HTR-8/SVneo (cell line): ENCODE results near the gene GAPVD1.
A peak's percentile ranks its signal among the peaks of the same experiment; 100 is the strongest.
"Not testable (repeated sequence)": the region's sequence is repeated elsewhere in the genome, so short reads cannot be mapped to it uniquely, and the experiment has no call there.

ENCODE experiments used
- DNase-seq: peaks from one replicate; pipeline ENCODE4 v3.0.0; 2011; ENCODE audit warnings: low spot score, mixed read lengths; ENCODE audit not compliant: insufficient read length
- FAIRE-seq: peaks from 2 replicates; lab custom pipeline; 2011; peaks lifted over from hg19 to GRCh38; lab: Jason Lieb, UNC

Gene GAPVD1, protein sequence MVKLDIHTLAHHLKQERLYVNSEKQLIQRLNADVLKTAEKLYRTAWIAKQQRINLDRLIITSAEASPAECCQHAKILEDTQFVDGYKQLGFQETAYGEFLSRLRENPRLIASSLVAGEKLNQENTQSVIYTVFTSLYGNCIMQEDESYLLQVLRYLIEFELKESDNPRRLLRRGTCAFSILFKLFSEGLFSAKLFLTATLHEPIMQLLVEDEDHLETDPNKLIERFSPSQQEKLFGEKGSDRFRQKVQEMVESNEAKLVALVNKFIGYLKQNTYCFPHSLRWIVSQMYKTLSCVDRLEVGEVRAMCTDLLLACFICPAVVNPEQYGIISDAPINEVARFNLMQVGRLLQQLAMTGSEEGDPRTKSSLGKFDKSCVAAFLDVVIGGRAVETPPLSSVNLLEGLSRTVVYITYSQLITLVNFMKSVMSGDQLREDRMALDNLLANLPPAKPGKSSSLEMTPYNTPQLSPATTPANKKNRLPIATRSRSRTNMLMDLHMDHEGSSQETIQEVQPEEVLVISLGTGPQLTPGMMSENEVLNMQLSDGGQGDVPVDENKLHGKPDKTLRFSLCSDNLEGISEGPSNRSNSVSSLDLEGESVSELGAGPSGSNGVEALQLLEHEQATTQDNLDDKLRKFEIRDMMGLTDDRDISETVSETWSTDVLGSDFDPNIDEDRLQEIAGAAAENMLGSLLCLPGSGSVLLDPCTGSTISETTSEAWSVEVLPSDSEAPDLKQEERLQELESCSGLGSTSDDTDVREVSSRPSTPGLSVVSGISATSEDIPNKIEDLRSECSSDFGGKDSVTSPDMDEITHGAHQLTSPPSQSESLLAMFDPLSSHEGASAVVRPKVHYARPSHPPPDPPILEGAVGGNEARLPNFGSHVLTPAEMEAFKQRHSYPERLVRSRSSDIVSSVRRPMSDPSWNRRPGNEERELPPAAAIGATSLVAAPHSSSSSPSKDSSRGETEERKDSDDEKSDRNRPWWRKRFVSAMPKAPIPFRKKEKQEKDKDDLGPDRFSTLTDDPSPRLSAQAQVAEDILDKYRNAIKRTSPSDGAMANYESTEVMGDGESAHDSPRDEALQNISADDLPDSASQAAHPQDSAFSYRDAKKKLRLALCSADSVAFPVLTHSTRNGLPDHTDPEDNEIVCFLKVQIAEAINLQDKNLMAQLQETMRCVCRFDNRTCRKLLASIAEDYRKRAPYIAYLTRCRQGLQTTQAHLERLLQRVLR (N-terminal part only)

DNA sequence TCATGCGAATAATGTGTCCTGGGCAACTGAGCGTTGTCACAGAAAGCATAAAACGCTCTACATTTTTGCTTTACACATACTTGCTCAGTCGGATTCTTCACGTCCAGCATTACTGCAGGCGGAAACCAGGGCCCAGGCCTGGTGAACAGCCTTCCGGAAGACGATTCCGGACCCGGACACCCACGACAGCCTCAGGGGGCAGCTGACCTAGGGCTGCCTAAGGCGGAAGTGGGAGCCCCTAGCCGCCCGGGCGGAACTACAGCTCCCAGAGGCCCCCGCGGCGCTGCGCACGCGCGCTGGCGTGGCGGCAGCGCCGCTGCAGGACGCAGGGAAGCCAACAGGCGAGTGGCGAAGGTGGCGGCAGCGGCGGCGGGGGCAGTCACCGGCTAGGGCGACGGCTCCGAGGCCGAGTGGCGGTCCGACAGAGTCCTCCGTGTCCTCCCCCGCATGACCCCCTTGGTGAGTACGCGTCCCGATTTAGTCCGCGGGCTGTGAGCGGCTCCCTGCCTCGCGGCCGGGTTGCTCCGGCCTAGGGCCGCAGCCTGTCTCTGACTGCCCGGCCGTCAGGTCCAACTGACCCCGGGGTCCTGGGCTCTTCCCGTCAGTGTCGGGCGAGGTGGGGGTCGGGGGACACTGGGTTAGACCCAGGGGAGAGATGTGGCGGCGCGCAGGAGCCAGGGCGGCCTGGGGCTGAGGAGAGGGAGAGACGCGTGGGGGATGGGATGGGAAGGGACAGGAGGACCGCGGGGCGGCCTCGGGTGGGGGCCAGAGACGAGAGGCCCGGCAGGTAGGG lies at the start of gene GAPVD1:
TSS of gene GAPVD1 (plus strand) at position 326 of the 793 bp plus-strand sequence. CDS start 37,096 bp downstream, outside the sequence.
- peak; percentile 94 for DNase-seq
- no peak for FAIRE-seq

DNA sequence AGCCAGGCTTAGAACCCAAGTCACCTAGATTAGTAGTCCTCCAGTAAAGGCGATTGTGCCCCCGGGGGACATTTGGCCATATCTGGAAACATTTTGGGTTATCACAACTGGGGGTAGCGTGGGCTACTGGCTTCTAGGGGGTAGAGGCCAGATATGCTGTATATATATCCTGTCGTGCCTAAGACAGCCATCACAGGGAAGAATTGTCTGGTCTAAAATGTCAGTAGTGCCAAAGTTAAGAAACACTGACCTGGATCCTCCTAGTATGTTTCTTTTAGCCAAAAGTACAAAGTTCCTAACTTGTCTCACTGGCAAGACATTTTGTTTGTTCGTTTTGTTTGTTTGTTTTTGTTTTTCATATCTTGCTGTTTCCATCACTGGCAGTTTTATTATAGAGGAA lies 47.4 kb upstream of the GAPVD1 start:
- DNase-seq (no peak), FAIRE-seq (no peak)

- FAIRE-seq (no peak), DNase-seq (no peak)
These were observed 43.0 kb upstream of the GAPVD1 start for GRCh38 chr9:125218621-125219020.

DNA sequence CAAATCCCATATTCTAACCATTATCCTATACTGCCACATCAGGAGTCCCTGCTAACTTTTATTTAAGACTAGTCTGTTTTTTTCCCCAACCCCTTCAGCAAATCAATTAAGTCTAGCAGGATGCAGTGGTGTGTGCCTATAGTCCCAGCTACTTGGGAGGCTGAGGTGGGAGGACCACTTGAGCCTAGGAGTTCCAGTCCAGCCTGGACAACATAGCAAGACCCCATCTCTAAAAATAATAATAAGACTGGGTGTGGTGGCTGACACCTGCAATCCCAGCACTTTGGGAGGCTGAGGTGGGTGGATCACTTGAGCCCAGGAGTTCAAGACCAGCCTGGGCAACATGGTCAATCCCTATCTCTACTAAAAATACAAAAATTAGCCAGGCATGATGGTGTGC lies 36.8 kb upstream of the GAPVD1 start:
- DNase-seq, FAIRE-seq: not testable (repeated sequence)

DNA sequence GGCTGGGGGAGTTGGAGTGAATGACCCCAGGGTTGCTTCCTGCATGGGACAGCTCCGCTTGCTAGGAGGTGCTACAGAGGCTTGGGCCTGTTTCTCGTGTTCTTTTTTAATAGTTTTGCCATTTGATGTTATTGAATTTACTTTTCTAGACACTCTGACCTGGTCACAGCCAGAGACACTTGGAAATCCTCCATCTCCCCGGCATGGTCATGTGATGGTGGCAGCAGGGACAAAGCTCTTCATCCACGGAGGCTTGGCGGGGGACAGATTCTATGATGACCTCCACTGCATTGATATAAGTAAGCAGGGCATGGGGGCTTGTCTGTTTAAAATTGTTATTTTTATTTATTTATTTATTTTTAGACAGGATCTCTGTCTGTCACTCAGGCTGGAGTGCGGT lies 33.9 kb upstream of the GAPVD1 start:
- DNase-seq (no peak), FAIRE-seq (no peak)

GRCh38 chr9:125233678-125234077 lies 27.9 kb upstream of the GAPVD1 start:
- FAIRE-seq: peak; percentile 36

GRCh38 chr9:125234099-125234498 lies 27.5 kb upstream of the GAPVD1 start:
- FAIRE-seq, DNase-seq: not testable (repeated sequence)

More at GRCh38 chr9:125233678-125234077, 27.9 kb upstream of the GAPVD1 start:
- DNase-seq: peak; percentile 45

DNA sequence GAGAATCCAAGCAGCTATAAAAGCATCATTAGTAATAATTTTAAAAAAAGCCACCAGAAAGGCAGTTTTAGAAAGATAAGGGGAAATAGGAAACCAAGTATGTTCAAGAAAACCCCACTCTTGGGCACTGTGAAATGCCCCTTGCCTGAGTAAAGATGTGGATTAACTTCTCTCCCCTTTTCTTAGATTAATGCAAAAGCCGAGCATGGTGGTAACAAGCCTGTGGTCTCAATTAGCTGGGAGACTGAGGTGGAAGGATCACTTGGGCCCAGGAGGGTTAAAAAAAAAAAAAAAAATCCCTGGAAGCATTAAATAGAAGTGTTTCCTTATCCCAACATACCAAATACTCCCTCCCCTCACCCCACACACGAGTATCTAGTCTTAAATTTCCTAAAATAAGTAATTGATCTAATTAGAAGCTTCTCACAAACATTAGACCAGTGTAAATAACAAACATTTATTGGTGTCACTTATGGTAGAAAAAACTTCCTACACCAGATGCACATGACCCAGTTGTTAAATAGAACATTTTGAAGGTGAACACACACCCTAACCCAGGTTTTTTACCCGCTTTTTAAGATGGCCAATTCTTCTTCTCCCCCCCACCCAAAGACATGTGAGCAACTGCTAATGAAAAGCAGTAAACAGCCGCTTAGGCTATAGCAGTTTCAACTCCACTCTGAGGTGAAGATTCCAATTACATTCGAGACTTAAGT lies 25.7 kb upstream of the GAPVD1 start:
- no peak for FAIRE-seq
- DNase-seq: no peak

GRCh38 chr9:125236520-125237159 lies 25.0 kb upstream of the GAPVD1 start:
- not testable (repeated sequence) for DNase-seq, FAIRE-seq

- FAIRE-seq: no peak
These were observed 23.3 kb upstream of the GAPVD1 start for GRCh38 chr9:125238127-125238914.

DNA sequence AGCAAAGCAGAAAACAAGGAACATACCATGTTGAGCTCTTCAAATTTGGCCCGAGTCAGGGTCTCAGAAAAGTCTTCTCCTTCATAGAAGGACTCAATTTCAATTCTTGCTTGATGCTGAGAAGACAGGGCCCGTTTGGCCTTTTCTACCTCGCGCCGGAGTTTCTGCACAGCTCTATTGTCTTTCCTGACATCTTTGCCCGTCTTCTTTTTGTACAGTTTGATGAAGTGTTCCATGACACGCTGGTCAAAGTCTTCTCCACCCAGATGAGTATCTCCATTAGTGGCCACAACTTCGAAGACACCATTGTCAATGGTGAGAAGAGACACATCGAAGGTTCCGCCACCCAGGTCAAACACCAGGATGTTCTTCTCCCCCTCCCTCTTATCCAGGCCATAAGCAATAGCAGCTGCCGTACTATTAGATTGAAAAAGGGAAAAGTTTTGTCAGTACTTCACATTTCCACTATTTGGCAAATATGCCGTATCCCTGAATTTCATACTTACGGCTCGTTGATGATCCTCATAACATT lies 22.6 kb upstream of the GAPVD1 start:
- DNase-seq: no peak
- FAIRE-seq: no peak

More at GRCh38 chr9:125238127-125238914, 23.3 kb upstream of the GAPVD1 start:
- DNase-seq: no peak

GRCh38 chr9:125239631-125240597 lies 21.7 kb upstream of the GAPVD1 start:
- FAIRE-seq (no peak), DNase-seq (no peak)

GRCh38 chr9:125240649-125240999 lies 21.0 kb upstream of the GAPVD1 start:
- DNase-seq (no peak), FAIRE-seq (no peak)

- DNase-seq (peak; percentile 94), FAIRE-seq (no peak)
These were observed 20.4 kb upstream of the GAPVD1 start, which contains the start of gene HSPA5 for GRCh38 chr9:125241000-125241862. Gene HSPA5, minus strand, starts transcription at chr9:125241343. Its CDS starts 217 bp downstream, at chr9:125241126.
